Gastrocnemius medialis (tissue), 4 donors: ENCODE results near the gene ARHGEF7. TPM values are rescaled to one million over a fixed set of nuclear protein-coding genes. Genes with fewer than 3 reads are reported as not detected.

Experiments
- ATAC-seq, 2 donors: fragments of 150-250 bp; one replicate each; pipeline ENCODE4 v1.9.1; 2016
- DNase-seq, 2 donors: peaks; one replicate each; pipeline ENCODE4 v3.0.0-alpha.2; 2019
- H3K27ac ChIP-seq, 4 donors: fragments of 200-600 bp; sonication (generic); 1 replicate in 1 of 4; 2 replicates in 3 of 4; pipeline ENCODE4 v1.5.1; 2016 to 2018; ENCODE audit warnings: mild to moderate bottlenecking in 2 of 4, moderate library complexity in 1 of 4
- H3K27me3 ChIP-seq, 3 donors: fragments of 200-600 bp; sonication (generic) in 2 of 3; 1 replicate in 1 of 3; 2 replicates in 2 of 3; pipeline versions ENCODE4 v1.5.1 to v1.6.0; 2016 to 2019; ENCODE audit warnings: mild to moderate bottlenecking in 1 of 3, moderate library complexity in 1 of 3
- H3K36me3 ChIP-seq, 2 donors: fragments of 200-600 bp; sonication (generic) in 1 of 2; one replicate each; pipeline ENCODE4 v1.5.1; 2017 to 2018
- H3K4me1 ChIP-seq, 2 donors: fragments of 200-600 bp; sonication (generic) in 1 of 2; one replicate each; pipeline ENCODE4 v1.5.1; 2016 to 2017; ENCODE audit warnings: mild to moderate bottlenecking in 2 of 2
- H3K4me3 ChIP-seq, 4 donors: fragments of 200-600 bp; sonication (generic) in 3 of 4; 1 replicate in 1 of 4; 2 replicates in 3 of 4; pipeline ENCODE4 v1.5.1; 2016 to 2019; ENCODE audit warnings: mild to moderate bottlenecking in 2 of 4
- H3K9me3 ChIP-seq, 3 donors: fragments of 200-600 bp; sonication (generic) in 2 of 3; 1 replicate in 1 of 3; 2 replicates in 2 of 3; pipeline ENCODE4 v1.5.1; 2016 to 2019
- CTCF ChIP-seq, 5 experiments: fragments of 450-650 bp in 3 of 5; fragments of 200-600 bp in 2 of 5; sonication (generic) in 2 of 5; IDR thresholded peaks in 4 of 5; conservative IDR thresholded peaks in 1 of 5; 1 replicate in 4 of 5; 2 replicates in 1 of 5; pipeline ENCODE4 v1.5.1; 2016 to 2019; ENCODE audit warnings: antibody characterized with exemption in 5 of 5, mild to moderate bottlenecking in 3 of 5, moderate library complexity in 3 of 5
- POLR2A ChIP-seq, 2 donors: fragments of 450-650 bp; IDR thresholded peaks; one replicate each; pipeline ENCODE4 v1.6.1; 2017; ENCODE audit warnings: antibody characterized with exemption in 2 of 2, mild to moderate bottlenecking in 2 of 2, moderate library complexity in 2 of 2
- in situ Hi-C, 4 donors: fragments of 200-750 bp; cut with MboI; loops; one replicate each; pipeline versions ENCODE4 v1.15.0 to v1.8.0; 2017; ENCODE audit warnings: low sequenced_read_pairs in 4 of 4
- intact Hi-C: fragments of 100-400 bp; cut with DNase I; formaldehyde crosslinking; loops from one replicate; pipeline ENCODE4 v1.15.1; 2023; ENCODE audit warnings: low total_unique reads
- total RNA-seq, 4 donors: library from RNA; depleted of rRNA; stranded (reverse); fragments of >200 nt; gene quantifications; one replicate each; pipeline versions ENCODE4 v1.1.0 to v1.2.3, GENCODE V29; 2016

ARHGEF7 gene
- total RNA-seq, 4 donors from 2014 or later, result 24.5 to 56.9 (median 31.3) TPM

- TF ChIP-seq POLR2A (IDR thresholded peaks at IDR 0.05) (no peak), CTCF (IDR thresholded peaks at IDR 0.05 in 4 of 5, conservative IDR thresholded peaks at IDR 0.05 in 1 of 5) (no peak)
- intact Hi-C loops (loop anchor here (5.0 kb wide), 2 partner anchors 32 to 162 kb away; no protein-coding TSS in a partner anchor), in situ Hi-C loops (no loop called here)
- Histone ChIP-seq H3K4me3 (no peak overlapping the region), H3K9me3 (no peaks in the 10 kb centered on the region), H3K27ac (peak overlapping the region in 2 of 4 donors; percentile 72 to 82), H3K4me1 (peaks cover 12 to 28% of the 10 kb centered on the region in 2 donors), H3K27me3 (peaks cover 0 to 4% (median 0%) of the 10 kb centered on the region in 3 donors), H3K36me3 (no peaks in the 10 kb centered on the region)
- DNase-seq (no peak), ATAC-seq (no peak)
Observed at GRCh38 chr13:111119966-111120365, 4.9 kb downstream of the ARHGEF7 start.

GRCh38 chr13:111120422-111120821 is 5.3 kb downstream of the ARHGEF7 start:
- Histone ChIP-seq H3K27me3 (peaks cover 0 to 4% (median 0%) of the 10 kb centered on the region in 3 donors), H3K4me1 (peaks cover 12 to 28% of the 10 kb centered on the region in 2 donors), H3K9me3 (no peaks in the 10 kb centered on the region), H3K27ac (peak overlapping the region in 2 of 4 donors; percentile 81 to 82), H3K4me3 (no peak overlapping the region), H3K36me3 (no peaks in the 10 kb centered on the region)
- TF ChIP-seq POLR2A (IDR thresholded peaks at IDR 0.05), result no peak
- no peak for TF ChIP-seq CTCF (IDR thresholded peaks at IDR 0.05 in 4 of 5, conservative IDR thresholded peaks at IDR 0.05 in 1 of 5)
- no peak for DNase-seq
- no peak for ATAC-seq
- intact Hi-C loops, result loop anchor here (5.0 kb wide), 1 partner anchor 162 kb away; no protein-coding TSS in a partner anchor
- in situ Hi-C loops, result no loop called here

GRCh38 chr13:111120913-111121312 is 5.8 kb downstream of the ARHGEF7 start:
- no peaks in the 10 kb centered on the region for H3K36me3 ChIP-seq
- intact Hi-C loops, result loop anchor here (5.0 kb wide), 1 partner anchor 161 kb away; no protein-coding TSS in a partner anchor
- DNase-seq, result no peak
- peak overlapping the region in 3 of 4 donors; percentile 73 to 82 (median 81) for H3K27ac ChIP-seq
- in situ Hi-C loops, result no loop called here
- ATAC-seq, result no peak
- no peaks in the 10 kb centered on the region for H3K9me3 ChIP-seq
- H3K4me3 ChIP-seq, result no peak overlapping the region
- TF ChIP-seq CTCF (IDR thresholded peaks at IDR 0.05 in 4 of 5, conservative IDR thresholded peaks at IDR 0.05 in 1 of 5), result no peak
- no peak for TF ChIP-seq POLR2A (IDR thresholded peaks at IDR 0.05)
- H3K4me1 ChIP-seq, result peaks cover 12 to 28% of the 10 kb centered on the region in 2 donors
- peaks cover 0 to 4% (median 0%) of the 10 kb centered on the region in 3 donors for H3K27me3 ChIP-seq

- H3K36me3 ChIP-seq, result no peaks in the 10 kb centered on the region
- in situ Hi-C loops, result no loop called here
Observed at GRCh38 chr13:111121506-111121905, 6.4 kb downstream of the ARHGEF7 start.

More at GRCh38 chr13:111121506-111121905, 6.4 kb downstream of the ARHGEF7 start:
- Histone ChIP-seq H3K27ac (peak overlapping the region; percentile 73 to 82 (median 79)), H3K4me1 (peaks cover 7 to 23% of the 10 kb centered on the region in 2 donors), H3K9me3 (no peaks in the 10 kb centered on the region), H3K4me3 (peak overlapping the region in 1 of 4 donors; percentile 4), H3K27me3 (peaks cover 0 to 4% (median 0%) of the 10 kb centered on the region in 3 donors)
- ATAC-seq (peak in 1 of 2 donors; percentile 16), DNase-seq (no peak)
- intact Hi-C loops, result loop anchor here (5.0 kb wide), 1 partner anchor 161 kb away; no protein-coding TSS in a partner anchor
- TF ChIP-seq POLR2A (IDR thresholded peaks at IDR 0.05) (no peak), CTCF (IDR thresholded peaks at IDR 0.05 in 4 of 5, conservative IDR thresholded peaks at IDR 0.05 in 1 of 5) (no peak)
